Hematopoietic multipotent progenitor cell (in vitro differentiated cells): ENCODE measurements around the gene TOMM6. TPM values are rescaled to one million over a fixed set of nuclear protein-coding genes. Genes with fewer than 3 reads are reported as not detected.

Experiments
- DNase-seq, 3 donors: peaks; one replicate each; pipeline ENCODE4 v3.0.0-alpha.2; 2011 to 2015; ENCODE audit warnings: low read depth in 2 of 3, low spot score in 2 of 3
- small RNA-seq: library from RNA; depleted of rRNA; stranded (forward); fragments of <200 nt; gene quantifications from one replicate; pipeline ENCODE3, GENCODE V24; 2012
- total RNA-seq: library from RNA; depleted of rRNA; stranded (reverse); fragments of >200 nt; gene quantifications from one replicate; pipeline ENCODE4 v1.2.3, GENCODE V29; 2012

The TOMM6 gene
- total RNA-seq, 1 donor, result 74.3 TPM

- DNase-seq, result no peak
These were observed 31.0 kb downstream of the TOMM6 start for GRCh38 chr6:41818271-41819054.

DNA sequence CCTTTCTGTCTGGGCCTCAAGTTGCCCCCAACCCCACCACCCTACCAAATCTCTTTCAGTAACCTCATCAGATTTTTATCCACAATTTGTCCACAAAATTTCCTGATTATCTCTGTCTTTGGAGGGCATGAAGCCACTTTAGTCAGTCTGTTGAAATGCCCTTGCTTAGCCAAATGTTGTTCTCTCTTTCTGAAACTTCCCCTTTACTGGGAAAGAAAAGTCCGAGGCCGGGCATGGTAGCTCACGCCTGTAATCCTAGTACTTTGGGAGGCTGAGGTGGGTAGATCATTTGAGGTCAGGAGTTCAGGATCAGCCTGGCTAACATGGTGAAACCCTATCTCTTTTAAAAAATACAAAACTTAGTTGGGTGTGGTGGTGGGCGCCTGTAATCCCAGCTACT lies 33.8 kb downstream of the TOMM6 start:
- no peak for DNase-seq

GRCh38 chr6:41822021-41822420 lies 34.5 kb downstream of the TOMM6 start:
- DNase-seq, result no peak

DNA sequence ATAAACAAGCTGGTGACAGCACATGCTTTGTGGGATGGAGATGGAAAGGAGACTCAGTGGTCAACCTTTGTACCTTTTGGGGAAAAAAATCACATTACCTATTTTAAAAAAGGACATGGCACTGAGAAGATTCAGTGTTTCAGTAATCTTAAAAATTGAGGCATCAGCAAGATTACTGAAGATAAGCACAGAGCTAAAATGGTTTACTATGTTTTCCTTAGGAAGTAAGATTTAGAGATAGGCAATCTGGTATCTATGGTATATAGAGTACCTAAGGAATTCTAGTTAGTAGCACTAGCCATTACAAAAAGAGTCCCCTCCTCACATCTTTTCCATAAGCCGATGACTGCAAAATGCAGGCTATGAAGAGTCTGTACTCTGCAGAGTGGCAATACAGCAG lies 35.7 kb downstream of the TOMM6 start:
- DNase-seq, result no peak

DNA sequence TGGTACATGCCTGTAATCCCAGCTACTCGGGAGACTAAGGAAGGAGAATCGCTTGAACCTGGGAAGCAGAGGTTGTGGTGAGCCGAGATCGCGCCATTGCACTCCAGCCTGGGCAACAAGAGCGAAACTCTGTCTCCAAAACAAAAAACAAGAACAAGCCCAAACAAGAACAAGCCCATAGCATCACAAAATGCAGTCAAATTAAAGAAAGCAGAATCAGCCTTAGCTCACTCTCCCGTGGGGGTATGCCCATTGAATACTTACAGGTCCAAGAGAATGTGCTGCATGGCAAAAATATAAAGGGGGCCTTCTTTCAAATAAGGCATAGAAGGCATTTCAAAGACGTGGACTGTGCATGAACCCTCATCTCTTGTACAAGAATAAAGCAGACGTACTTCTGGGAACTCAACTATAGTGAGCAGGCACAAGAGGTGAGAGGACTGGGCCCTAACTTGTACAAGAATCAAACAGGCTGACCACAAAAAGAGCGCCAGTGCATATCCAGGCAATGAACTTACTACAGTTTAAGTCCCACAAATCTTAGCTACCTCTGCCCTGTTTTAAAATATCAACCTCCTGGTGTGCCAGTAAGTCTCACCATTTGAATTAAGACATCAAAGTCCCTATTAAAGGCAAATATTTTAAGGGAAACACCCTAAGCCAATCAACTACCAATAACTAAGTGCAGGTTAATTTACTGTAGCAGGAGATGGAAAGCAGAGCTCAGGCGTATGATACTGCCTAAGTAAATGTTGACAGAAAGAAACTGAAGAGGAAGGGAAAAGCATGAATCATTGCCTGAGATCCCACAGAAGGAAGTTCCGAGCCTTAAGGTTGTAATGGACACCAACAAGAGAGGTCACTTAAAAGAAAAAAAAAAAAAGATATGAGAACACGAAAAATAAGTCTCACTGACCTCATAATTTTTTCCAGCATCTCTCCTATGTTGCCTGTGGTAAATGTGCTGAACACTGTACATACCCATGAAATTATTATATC lies 37.4 kb downstream of the TOMM6 start:
- no peak for DNase-seq

- DNase-seq, result no peak
These were observed 39.0 kb downstream of the TOMM6 start for GRCh38 chr6:41826343-41827022.

GRCh38 chr6:41832263-41832662 lies 44.8 kb downstream of the TOMM6 start:
- no peak for DNase-seq

GRCh38 chr6:41836022-41836659 lies 48.6 kb downstream of the TOMM6 start:
- DNase-seq, result no peak

- no peak for DNase-seq
These were observed 49.2 kb downstream of the TOMM6 start for GRCh38 chr6:41836660-41837052.

Small RNA genes lying within 50 kb of the gene (small RNA-seq; reads per million reads assigned to genes)
- gene AL365205.2 (not detected), gene AL365205.3 (not detected), gene RF00393 (not detected)

Other genes with a start within 250 kb of the TOMM6 start
- 3.0 TPM for gene FOXP4, start 241.3 kb upstream of the TOMM6 start, total RNA-seq
- gene MDFI, start 149.2 kb upstream of the TOMM6 start, total RNA-seq, result not detected
- gene TFEB, start 52.1 kb upstream of the TOMM6 start, total RNA-seq, result 18.9 TPM
- gene PGC, start 40.3 kb upstream of the TOMM6 start, total RNA-seq, result not detected
- gene FRS3, start 7.8 kb upstream of the TOMM6 start, total RNA-seq, result 8.9 TPM
- 4.6 TPM for gene PRICKLE4, start 6.9 kb upstream of the TOMM6 start, total RNA-seq
- 6.2 TPM for gene USP49, start 107.7 kb downstream of the TOMM6 start, total RNA-seq
- gene MED20, start 133.4 kb downstream of the TOMM6 start, total RNA-seq, result 23.7 TPM
- gene BYSL, start 133.8 kb downstream of the TOMM6 start, total RNA-seq, result 14.3 TPM
- gene CCND3, start 154.1 kb downstream of the TOMM6 start, total RNA-seq, result 141 TPM